GM19239 (cell line): ENCODE results near the gene TCF3.
A peak's percentile ranks its signal among the peaks of the same experiment; 100 is the strongest.

ENCODE experiments used
- DNase-seq: peaks from one replicate; pipeline ENCODE4 v3.0.0; 2011; ENCODE audit warnings: low spot score; ENCODE audit not compliant: insufficient read length
- FAIRE-seq: peaks from 2 replicates; lab custom pipeline; 2011; peaks lifted over from hg19 to GRCh38; lab: Jason Lieb, UNC

TCF3 gene

GRCh38 chr19:1613808-1614570 lies 38.4 kb downstream of the TCF3 start:
- FAIRE-seq: no peak
- DNase-seq: no peak

DNA sequence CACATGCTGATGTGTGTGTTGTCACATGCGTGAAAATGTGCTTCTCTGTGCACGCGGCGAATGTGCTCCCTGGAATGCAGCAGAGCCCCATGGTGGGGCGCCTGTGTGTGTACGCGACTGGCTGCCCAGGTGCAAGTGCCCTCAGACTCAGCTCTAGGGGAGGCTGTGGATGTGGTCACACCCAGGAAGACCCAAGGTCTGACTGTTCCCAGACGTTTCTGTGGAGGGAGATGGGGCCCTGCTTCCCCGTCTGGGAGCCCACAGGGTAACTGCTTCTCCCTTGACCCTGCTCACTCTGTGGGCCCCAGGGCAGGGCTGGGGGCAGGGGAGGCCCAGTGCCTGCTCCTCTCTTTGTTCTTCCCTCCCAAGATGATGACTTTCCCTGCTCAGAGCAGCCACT lies 39.3 kb downstream of the TCF3 start:
- FAIRE-seq: no peak
- no peak for DNase-seq

DNA sequence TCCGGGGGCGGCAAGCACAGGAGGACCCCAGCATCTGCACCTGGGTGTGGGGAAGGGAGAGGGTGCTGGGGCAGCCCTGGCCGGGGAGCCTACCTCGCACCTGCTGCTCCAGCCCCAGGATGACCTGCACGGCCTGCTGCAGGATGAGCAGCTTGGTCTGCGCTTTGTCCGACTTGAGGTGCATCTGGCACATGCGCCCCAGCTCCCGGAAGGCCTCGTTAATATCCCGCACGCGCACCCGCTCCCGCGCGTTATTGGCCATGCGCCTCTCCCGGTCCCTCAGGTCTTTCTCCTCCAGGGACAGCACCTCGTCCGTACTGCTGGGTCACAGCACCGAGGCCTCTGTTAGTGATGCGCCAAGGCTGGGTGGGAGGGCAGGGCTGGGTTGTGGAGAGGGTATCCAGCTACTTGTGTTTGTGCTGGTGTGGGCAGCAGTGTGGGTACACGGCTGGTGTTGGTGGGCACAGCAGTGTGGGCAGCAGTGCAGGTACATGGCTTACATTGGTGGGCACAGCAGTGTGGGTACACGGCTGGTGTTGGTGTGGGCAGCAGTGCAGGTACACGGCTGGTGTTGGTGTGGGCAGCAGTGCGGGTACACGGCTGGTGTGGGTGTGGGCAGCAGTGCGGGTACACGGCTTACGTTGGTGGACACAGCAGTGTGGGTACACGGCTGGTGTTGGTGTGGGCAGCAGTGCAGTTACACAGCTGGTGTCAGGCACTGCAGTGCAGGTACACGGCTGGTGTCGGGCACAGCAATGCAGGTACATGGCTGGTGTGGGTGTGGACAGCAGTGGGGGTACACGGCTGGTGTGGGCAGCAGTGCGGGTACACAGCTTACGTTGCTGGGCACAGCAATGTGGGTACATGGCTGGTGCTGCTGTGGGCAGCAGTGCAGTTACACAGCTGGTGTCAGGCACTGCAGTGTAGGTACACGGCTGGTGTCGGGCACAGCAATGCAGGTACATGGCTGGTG lies 40.0 kb downstream of the TCF3 start:
- FAIRE-seq (no peak), DNase-seq (no peak)

- no peak for DNase-seq
- FAIRE-seq: no peak
These were observed 41.1 kb downstream of the TCF3 start for GRCh38 chr19:1611353-1611752.

- FAIRE-seq (no peak), DNase-seq (no peak)
These were observed 41.8 kb downstream of the TCF3 start for GRCh38 chr19:1610579-1610978.

GRCh38 chr19:1609680-1610474 lies 42.5 kb downstream of the TCF3 start:
- FAIRE-seq (no peak), DNase-seq (no peak)

DNA sequence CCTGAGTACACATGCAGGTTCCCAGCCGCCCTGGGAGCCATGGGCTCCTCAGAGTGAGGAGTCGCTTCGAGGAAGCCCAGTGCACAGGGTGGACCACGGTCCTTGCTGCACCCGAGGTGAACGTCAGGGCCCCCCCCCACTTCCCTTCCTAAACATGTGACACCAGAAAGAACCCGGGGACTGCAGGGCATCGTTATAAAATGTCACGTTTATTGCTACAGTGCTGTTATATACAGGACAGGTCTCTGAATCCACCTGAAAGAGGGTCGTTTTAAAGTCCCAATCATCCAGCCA lies 43.4 kb downstream of the TCF3 start:
- FAIRE-seq (no peak), DNase-seq (no peak)

DNA sequence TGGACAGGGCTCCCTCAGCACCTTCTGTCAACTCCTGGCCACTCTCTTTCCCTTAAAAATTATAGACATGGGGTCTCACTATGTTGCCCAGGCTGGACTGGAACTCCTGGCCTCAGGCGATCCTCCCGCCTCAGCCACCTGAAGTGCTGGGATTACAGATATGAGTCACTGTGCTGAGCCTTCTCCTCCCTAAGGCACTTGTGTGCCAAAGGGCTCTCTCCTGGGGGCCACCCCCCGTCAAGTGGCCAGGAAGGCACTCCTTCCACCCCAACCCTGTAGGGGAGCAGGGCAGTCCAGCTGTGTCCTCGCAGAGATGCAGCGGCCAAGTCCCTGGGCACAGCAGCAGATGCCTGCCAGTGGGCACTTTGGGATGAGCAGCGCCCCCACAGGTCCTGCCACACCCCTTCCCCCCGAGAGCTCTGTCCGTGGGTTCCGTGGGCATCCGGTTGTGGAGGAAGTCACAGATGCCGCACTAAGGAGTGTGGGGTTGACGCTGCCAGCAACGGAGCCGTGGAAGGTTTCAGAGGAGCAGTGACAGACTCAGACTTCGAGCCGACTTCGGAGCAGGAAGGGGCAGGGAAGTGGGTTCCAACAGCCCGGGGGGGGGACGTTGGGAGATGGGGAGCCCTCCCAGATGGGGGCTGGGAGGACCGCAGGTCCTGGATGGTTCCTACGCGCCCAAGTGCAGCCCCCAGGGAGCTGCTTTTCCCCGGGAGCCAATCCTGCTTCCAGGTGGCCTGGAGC lies 43.9 kb downstream of the TCF3 start:
- FAIRE-seq: no peak
- DNase-seq: no peak

GRCh38 chr19:1606138-1606651 lies 46.2 kb downstream of the TCF3 start:
- FAIRE-seq (no peak), DNase-seq (no peak)

GRCh38 chr19:1605236-1606137 lies 46.9 kb downstream of the TCF3 start, which contains the start of gene UQCR11:
TSS of gene UQCR11 (minus strand) at chr19:1605462. CDS start at chr19:1605409, 53 bp downstream.
- FAIRE-seq: peak; percentile 95
- peak; percentile 97 for DNase-seq

DNA sequence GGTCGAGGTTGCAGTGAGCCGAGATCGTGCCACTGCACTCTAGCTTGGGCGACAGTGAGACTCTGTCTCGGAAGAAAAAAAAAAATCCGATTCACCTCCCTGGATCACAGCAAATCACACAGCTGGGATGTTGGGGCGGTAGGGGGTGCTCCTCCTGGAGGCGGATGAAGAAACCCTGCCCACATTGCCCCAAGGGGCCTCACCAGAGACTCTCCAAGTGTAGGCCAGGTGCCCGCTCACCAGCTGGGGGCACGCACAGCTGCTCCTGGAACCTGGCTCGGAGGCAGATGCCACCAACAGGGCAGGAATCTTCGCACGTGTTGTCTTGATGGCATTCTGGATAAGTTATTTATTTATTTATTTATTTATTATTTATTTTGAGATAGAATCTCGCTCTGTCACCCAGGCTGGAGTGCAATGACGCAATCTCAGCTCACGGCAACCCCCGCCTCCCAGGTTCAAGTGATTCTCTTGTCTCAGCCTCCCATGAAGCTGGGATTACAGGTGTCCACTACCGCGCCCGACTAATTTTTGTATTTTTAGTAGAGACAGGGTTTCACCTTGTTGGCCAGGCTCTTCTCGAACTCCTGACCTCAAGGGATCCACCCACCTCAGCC lies 50.2 kb downstream of the TCF3 start:
- DNase-seq: no peak
- no peak for FAIRE-seq

DNA sequence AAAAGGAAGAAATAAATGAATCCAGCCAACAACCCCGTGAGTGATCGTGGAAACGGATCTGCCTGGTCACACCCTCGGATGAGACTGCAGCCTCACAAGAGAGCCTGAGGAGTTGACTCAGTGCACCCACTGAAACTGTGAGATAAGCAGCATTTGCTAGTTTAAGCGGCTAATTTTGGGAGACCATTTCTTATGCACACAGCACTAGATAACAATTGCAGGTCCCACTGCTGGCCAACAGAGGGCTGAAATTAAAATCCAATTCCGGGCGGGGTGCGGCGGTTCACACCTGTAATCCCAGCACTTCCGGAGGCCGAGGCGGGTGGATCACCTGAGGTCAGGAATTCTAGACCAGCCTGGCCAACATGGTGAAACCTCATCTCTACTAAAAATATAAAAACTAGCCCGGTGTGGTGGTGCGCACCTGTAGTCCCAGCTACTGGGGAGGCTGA lies 50.8 kb downstream of the TCF3 start:
- FAIRE-seq: no peak

GRCh38 chr19:1599460-1599846 lies 53.0 kb downstream of the TCF3 start:
- FAIRE-seq (no peak), DNase-seq (no peak)

More for the DNA sequence above, 50.8 kb downstream of the TCF3 start:
- DNase-seq: no peak

DNA sequence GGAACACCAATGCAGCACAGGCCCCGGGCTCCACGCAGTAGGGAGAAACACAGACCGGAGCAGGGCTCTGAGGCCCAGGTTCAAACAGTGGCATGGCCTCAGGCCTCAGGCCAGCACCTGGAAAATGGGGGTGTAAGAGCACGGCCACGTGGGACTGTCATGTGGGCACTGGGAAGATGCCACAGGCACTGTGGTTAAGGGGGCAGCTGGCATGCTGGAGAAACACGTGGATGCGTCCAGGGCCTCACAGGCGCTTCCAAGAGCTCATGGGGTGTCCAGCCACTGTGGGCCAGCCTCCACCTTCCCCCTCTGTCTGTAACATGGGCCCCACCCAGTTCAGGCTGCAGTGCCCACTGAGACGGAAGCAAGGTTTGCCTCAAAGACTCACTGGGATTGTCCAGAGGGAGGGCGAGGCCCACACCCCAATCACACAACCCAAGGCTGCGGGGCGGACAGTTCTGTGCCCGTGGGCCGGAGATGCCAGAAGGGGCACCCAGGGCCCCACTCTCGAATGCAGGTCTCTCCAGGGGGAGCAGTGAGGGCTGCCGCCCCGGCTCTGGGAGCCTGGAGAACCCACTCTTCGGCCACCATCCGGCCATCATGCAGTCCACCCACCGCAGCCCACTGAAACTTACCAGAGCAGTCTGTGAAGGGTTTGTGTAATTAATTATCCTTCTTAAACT lies 53.5 kb downstream of the TCF3 start:
- DNase-seq: no peak
- FAIRE-seq: no peak

DNA sequence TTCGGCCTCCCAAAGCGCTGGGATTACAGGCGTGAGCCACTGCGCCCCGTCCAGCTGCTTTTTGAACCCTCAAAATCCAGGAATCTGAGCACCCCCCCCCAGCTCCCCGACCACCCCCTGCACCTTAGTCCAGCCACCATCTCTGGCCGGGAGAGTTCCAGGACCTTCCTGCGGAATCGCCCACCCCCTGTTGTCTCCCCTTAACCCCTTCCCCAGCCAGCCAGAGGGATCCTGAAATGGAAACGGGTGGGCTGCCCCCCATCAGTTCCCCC lies 59.0 kb downstream of the TCF3 start:
- DNase-seq (no peak), FAIRE-seq (no peak)

DNA sequence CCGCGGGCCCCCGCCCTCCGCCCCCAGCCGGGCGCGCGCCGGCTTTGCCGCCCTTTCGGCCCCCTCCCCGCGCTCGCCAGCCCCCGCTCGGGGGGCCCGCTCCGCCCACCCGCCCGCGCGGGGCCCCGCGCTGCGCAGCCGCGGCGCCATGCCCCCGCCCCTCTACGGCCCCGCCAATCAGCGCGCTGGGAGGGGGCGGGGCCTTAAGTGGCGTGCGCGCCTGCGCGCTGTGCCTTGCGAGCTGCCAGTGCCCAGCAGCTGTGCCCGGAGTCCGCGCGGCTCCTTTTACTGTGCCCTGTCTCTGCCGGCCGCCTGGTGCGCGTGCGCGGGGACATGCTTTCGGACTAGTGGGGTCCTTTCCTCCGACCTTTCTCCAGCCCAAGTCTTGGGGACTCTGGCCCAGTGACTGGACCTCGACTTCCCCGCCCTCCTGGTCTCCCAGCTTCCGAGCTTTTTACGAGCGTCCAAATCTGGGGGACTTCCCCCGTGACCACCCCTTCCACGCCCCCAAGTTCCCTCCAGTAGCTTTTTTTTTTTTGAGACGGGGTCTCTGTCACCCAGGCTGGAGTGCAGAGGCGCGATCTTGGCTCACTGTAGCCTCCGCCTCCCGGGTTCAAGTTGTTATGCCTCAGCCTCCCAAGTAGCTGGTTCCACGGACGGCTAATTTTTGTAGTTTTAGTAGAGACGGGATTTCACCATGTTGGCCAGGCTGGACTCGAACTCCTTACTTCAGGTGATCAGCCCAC lies 59.5 kb downstream of the TCF3 start, which contains the start of gene MBD3:
MBD3 (minus strand) TSS at position 111 of the 746 bp plus-strand sequence. CDS start 234 bp downstream, outside the sequence.
- peak; percentile 83 for FAIRE-seq
- DNase-seq: peak; percentile 97
